Lower leg skin (tissue), 3 donors: Measurements from ENCODE around the gene EIF3F.

Experiments used
- POLR2A ChIP-seq, 2 donors: fragments of 450-650 bp; IDR thresholded peaks; one replicate each; pipeline ENCODE4 v1.6.1; 2016 to 2017; ENCODE audit warnings: antibody characterized with exemption in 2 of 2, mild to moderate bottlenecking in 1 of 2, moderate library complexity in 1 of 2
- TF ChIP-seq, protein P1 (sequence below), 3 donors: fragments of 450-650 bp; IDR thresholded peaks; one replicate each; pipeline ENCODE4 v1.5.1; 2016; ENCODE audit warnings: antibody characterized with exemption in 3 of 3, mild to moderate bottlenecking in 3 of 3, moderate library complexity in 2 of 3

- TF ChIP-seq, protein P1, sequence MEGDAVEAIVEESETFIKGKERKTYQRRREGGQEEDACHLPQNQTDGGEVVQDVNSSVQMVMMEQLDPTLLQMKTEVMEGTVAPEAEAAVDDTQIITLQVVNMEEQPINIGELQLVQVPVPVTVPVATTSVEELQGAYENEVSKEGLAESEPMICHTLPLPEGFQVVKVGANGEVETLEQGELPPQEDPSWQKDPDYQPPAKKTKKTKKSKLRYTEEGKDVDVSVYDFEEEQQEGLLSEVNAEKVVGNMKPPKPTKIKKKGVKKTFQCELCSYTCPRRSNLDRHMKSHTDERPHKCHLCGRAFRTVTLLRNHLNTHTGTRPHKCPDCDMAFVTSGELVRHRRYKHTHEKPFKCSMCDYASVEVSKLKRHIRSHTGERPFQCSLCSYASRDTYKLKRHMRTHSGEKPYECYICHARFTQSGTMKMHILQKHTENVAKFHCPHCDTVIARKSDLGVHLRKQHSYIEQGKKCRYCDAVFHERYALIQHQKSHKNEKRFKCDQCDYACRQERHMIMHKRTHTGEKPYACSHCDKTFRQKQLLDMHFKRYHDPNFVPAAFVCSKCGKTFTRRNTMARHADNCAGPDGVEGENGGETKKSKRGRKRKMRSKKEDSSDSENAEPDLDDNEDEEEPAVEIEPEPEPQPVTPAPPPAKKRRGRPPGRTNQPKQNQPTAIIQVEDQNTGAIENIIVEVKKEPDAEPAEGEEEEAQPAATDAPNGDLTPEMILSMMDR (IDR thresholded peaks at IDR 0.05): no peak
- TF ChIP-seq POLR2A (IDR thresholded peaks at IDR 0.05): no peak
These were observed 51.8 kb downstream of the EIF3F start for GRCh38 chr11:8038811-8039529.
